Stimulated activated CD8-positive, alpha-beta memory T cell treated with anti-CD3 and anti-CD28 coated beads, Interleukin-12 subunit alpha, Interleukin-12 subunit beta, amount 100 ng/mL, for 24 hours (primary cell): ENCODE results near the gene GRPEL2.

Source experiments
- DNase-seq: peaks from one replicate; pipeline ENCODE4 v3.0.0-alpha.2; 2020; ENCODE audit errors: extremely low read depth

The GRPEL2 gene

DNA sequence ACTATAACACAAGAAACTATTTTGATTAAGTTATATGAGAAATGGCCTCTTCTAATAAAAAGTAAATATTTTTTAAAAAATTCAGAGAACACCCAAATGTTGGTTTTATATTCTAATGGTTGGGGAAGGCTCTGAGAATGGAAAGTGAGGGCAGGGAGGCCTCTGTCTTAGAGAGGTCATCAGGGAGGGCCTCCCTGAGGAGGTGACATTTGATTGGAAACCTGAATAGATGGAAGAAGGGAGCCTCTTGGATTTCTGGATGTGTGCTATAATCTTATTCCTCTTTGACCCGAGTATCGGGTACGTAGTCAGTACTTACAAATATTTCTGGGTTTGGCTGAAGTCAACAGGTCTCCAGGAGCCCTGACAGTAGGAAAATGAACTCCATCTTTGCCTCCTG, 26.1 kb upstream of the GRPEL2 start:
- DNase-seq: no peak

DNA sequence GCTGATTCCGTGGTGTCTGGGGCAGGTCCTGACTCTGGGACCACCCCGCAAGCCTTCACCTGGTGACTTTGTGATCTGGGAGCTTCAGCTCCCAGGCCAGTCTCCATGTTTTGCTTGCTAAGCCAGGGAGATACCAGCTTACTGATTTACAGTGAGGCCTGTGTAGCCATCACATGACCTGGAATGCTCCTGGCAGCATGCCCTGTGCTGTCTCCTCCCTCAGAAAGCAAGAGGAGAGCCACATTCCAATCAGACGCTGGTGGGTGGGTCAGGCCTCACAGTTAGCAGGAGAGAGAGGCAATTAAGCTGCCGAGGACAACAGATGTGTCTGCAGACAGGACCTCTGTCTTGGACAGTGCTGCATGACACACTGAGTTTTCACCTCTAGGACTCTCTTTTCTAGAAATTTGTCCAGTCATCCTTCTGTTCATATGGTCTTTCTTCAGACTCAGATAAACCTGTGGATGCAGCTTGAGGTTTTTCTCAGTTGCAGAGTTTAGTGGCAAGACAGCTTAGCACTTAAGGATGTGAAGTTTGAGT, 24.4 kb upstream of the GRPEL2 start:
- no peak for DNase-seq

DNA sequence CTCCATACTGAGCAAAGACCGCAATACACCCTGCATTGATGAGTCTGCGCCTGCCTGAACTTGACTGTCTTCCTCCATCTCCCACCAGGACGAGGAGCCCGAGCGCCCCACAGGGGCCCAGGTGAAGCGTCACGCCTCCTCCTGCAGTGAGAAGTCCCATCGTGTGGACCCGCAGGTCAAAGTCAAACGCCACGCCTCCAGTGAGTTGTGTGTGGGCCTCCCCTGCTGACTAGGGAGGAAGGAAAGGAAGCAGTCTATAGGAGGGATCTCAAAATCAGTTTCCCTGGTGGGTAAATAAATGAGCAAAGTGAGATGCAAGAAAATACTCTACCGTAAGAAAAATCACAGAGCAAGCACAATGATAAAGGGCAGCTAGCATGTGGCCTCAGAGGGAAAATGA, 22.8 kb upstream of the GRPEL2 start:
- no peak for DNase-seq

DNA sequence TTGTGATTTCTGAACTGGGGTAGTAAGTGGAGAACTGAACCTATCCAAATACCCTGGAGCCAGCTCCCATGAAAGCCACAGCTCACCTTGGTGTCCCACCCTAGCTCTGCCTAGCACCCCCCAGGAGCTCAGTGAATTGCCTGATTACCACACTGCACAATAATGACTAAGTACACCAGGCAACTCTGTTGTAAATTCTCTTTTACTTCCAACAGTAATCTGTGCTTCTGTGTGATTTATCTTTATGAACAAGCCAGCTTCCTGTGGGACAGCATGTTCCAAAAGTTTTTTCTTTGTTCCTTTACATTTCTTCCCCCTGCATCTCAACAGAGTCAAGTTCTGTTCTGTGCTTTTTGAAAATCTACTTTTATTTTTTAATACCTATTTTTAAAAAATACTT, 22.1 kb upstream of the GRPEL2 start:
- no peak for DNase-seq

DNA sequence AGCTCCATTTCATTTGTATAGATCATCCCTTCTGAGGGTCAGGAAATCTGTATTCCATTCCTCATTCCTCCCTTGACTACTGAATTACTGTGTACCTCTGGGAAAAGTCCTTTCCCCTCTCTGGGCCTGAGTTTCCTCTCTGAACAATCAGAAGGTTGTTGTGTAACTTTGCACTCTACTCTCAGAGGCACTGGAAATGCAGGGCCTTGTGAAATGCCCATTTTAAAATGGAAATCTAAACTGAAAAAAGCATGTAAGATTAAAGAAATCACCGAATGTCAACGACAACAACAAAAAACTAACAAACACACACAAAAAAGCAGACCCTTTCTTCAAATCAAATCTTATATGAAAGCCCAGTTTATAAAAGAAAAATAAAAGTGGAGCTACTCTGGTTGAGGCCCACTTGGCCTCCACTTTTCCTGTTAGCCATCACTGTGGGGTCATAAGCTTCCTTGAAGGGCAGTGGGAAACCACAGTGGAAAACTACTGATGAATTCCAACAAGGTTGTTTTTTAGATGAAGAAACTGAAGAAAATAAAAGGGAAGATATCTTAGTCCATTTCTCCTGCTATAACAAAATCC, 21.6 kb upstream of the GRPEL2 start:
- DNase-seq: no peak

DNA sequence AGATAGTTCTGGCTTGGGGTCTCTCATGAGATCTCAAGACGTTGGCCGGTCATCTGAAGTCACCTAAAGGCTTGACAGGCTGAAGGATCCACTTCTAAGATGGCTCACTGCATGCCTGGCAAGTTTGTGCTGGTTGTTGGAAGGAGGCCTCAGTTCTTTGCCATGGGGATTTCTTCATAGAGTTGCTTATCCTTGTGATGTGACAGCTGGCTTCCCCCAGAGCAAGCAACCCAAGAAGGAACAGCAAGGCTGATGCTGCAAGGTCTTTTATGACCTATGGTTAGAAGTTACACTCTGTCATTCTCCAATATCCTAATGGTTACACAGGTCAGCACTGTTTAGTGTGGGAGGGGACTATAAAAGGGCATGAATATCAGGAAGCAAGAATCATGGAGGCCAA, 20.7 kb upstream of the GRPEL2 start:
- no peak for DNase-seq

DNA sequence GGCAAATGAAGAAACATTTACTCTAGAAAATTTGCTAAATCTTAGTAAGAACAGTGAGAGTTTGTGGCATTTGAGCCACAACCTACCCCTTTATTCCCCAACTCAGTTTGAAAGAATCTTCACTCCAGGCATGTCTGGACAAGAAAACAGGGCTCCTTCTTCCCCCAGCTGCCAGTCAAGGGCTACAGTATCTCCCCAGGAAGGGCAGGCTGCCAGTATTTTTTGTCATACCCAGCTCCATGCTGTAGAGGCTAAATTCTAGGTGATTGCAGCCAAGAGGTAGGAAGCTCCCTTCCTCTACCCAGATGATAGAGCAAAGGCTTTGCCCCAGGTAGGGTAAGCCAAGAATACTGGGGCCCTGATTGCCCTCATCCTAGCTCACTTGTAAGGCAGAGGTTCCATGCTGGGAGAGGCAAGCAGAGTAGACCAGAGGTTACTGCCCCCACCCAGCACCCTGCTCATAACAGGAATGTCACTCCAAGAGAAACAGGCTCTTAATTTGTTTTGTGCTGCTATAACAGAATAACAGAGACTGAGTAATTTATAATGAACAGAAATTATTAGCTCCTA, 20.0 kb upstream of the GRPEL2 start:
- no peak for DNase-seq

DNA sequence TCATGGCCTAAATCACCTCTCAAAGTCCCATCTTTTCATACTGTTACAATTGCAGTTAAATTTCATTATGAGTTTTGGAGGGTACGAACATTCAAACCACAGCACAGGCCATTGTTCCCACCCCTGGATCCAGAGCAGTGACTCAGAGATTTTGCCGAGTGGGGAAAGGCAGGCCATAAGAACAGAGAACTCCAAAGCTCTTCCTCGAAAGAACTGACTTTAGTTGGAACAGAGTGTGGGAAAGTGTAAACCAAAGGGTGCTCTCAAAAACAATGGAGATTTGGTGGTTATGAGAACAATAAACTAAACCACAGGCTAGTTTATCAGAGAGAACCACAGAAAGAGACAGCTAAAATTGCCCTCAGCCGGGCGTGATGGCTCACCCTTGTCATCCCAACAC, 19.4 kb upstream of the GRPEL2 start:
- DNase-seq: no peak

DNA sequence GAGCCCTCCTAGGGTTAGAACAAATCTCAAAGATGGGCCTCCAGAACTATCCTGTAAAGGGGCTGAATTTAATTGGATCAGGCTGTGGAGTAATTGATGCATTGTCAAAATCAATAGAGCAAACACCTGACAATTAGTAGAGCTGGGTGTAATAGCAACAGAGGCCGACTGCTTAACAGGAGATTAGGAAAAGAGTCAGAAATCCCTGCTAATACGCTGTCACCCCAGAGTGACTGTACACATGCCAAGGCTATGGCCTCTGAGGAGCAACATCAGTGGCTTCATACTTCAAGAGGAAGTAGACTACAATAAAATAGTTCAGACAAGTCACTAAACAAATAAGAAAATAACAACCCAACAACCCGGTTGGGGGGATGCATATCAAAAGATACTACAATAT, 18.7 kb upstream of the GRPEL2 start:
- DNase-seq: no peak

DNA sequence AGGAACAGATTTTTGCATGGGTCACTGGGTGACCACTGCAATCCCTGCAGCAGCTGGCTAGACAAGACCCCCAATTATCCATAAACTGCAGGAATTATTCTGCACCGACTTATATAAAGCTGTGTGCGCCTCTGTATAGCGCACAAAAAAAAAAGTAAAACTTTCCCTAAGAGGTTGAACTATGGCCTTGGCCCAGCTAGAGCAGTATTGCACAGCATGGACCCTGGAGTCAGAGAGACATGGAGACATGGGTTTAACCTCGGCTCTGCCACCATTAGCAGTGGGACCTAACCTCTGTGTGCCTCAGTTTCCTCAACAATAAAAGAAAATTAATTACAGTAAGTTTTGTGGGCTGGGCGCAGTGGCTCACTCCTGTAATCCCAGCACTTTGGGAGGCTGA, 17.1 kb upstream of the GRPEL2 start:
- no peak for DNase-seq

DNA sequence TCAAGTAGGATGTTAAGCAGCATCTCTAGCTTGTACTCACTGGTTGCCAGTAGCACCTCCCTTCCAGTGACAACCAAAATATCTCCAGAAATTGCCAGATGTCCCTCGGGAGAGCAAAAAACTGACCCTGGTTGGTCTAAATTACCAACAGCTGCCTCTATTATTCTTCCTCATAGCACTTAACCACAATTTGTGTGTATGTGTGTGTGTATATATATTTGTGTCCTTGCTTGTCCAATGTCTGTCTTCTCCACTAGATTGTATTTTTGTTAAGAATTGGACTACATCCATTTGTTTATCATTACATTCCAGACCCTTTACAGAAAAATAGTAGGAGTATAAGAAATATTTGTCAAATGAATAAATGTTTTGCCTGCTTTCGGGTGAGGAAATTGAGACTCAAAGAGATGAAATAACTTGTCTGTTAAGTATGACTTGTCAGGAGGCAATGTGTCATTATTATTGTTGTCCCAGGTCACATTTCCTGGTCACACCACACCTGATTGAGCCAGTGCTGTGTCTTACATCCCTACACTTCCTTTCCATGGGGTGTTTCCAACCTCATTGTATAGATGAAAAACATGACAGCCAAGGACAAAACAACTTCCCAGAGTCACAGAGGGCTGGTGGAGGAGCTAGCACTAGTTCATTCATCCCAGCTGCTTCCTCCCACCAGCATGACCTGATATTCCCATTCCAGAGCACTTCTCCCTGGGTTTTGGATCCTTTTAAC, 11.4 kb upstream of the GRPEL2 start:
- DNase-seq: no peak

DNA sequence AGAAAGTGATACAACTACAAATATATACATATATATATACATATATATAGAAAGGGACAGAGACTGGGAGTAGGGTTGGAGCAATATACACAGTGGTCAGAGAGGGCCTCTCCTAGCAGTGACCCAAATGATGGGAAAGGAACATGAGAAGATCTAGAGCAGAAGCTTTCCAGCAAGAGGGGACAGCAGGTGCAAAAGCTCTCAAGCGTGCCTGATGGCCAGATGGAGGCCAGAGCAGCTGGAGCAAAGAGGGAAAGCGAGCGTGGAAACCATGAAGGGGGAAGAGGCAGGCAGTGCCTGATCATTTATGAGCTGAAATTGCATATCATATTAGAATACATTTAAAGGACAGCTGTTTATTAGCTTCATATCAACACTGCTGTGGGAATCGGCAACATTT, 7.6 kb upstream of the GRPEL2 start:
- DNase-seq: no peak

DNA sequence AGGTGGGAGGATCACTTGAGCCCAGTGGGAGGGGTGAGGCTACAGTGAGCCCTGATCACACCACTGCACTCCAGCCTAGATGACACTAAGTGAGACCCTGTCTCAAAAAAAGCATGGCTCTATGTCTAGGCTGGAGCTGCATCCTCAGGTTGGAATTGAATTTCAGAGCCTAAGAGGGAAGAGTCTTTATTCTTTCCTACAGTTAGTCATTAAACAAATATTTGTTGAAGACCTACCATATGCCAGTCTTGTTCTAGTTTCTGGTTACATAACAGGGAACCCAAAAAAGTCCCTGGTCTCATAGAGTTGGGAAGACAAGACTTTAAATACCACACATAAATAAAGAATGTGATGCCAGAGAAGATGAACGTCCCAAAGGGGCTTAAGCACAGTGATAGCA, 6.9 kb upstream of the GRPEL2 start:
- no peak for DNase-seq

DNA sequence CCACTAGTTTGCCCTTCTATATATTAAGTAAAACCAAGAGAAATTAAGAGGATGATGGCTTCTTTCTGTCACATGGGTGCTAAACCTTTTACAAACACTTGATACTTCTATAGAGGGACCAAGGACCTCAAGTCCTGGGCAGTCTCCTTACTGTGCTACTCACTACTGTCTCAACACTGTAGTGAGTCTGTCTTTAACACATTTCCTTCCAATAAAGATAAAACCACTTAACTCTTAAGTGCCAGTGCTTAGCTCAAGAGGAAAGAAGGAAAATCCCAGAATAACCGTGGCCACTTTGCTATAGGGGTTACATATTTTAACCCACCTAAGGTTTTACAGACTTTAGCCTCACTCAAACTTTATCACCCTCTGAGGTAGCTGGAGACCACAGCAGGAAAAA, 4.4 kb upstream of the GRPEL2 start:
- DNase-seq: no peak

DNA sequence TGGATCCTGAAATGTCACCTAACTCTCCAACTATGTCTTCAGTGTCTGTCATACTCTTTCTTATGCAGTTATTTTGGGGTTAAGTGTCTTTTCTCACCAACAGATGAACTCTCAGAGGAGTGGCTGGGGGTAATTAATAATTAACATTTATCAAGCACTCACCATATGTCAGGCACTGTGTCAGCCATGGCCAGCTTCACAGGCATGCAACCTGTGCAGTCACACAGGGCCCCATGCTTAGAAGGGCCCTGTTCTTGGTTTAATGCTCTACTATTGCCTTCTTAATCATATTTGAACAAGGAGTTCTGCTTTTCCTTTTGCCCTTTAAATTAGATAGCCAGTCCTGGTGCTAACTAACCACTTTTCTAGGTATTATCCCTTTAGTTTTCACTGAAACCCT, 3.4 kb upstream of the GRPEL2 start:
- DNase-seq: no peak

DNA sequence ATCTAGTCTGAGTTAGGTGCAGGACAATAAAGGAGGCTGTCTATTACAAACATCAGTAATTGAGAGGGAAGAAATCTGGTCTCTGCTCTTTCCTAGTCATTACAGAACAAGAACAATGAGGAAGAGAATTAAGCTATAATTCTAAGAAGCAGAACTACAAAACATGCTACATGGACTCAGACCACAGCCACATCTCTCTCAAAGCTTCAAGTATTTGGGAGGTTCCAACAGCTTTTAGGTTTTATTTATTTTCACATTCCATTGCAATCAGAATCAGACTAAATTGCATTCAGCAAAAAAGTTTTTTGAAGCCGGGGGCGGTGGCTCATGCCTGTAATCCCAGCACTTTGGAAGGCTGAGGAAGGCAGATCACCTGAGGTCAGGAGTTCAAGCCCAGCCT, 1.1 kb upstream of the GRPEL2 start:
- DNase-seq: no peak

DNA sequence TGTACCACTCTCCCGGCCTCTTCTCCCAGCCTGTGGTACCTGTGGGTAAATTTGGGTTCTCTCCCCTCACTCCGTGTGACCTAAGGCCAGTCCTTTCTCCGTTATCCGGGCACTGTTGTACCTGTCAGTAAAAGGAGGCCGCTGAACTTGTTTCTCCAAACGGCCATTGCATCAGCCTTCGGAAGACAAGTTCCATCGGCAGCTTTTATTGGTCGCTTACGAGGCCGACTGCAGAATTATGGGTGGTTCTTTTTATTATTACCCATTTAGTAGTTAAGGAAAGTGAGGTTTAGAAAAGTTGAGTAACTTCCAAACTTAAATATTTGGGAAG, 558 bp downstream of the GRPEL2 start:
- no peak for DNase-seq

DNA sequence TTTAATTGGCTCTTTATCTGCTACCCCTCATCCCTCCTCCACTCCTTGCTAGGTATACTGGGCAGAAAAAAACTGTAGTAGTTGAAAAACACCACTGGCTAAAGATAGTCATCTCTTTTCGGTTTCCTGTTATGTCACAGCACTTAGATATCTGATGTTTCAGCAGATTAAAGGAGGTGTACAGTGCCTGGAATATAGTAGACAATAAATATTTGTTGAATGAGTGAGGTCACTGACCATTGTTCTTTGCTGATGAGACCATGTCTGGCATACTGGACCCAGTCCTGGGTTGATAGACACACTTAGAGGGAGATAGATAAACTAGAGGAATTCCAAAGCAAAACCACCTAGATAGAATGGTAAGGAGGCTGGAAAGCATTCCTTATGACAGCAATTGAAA, 3.2 kb downstream of the GRPEL2 start:
- DNase-seq: no peak

DNA sequence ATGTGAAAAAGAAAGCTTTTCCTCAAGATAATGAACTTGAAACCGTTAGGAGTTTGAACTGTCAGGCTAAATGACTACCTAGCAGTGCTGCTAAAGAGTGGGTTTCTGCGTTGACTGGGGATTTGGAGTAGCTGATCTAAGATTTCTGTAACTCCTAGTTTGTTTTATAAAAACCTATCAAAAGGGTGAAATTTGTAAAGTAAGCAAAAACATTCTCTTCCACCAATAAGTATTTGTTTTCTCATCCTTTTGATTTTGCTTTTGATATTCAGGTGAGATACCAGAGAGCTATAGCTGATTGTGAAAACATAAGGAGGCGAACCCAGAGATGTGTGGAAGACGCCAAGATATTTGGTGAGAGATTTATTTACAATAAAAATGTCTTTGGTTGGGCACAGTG, 4.1 kb downstream of the GRPEL2 start:
- no peak for DNase-seq

DNA sequence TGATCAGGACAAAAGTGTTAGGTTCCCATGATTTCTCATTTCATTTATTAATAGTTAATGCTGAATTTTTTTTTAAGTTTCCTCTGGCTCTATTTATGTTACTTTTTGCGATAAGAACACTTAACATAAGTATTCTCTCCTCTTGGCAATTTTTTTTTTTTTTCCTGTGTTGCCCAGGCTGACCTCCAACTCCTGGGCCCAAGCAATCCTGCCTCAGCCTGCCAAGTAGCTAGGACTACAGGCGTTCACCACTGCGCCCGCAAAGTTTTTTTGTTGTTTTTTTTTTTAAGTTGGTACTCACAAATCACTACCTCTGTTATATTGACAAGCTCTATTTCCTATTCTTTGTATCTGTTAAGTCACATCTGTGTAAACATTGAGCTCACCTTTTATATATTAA, 6.9 kb downstream of the GRPEL2 start:
- no peak for DNase-seq

DNA sequence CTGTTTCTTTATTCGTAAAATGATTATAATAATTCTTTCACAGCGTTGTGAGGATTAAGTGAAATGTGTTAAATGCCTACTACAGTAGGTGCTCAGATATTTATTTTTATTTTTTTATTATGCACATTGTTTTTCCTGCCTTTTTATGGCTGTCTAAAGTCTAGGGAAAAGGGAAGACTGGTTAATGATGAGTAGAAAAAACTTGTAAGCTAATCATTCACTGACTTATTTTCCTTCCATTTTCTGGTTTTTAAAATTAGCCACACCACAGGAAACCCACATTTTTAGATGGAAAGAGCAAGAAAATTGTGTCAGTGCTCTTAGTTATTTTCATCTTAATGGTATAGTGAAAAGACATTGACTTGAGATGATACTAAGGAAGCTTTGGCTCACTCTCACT, 8.6 kb downstream of the GRPEL2 start:
- no peak for DNase-seq

DNA sequence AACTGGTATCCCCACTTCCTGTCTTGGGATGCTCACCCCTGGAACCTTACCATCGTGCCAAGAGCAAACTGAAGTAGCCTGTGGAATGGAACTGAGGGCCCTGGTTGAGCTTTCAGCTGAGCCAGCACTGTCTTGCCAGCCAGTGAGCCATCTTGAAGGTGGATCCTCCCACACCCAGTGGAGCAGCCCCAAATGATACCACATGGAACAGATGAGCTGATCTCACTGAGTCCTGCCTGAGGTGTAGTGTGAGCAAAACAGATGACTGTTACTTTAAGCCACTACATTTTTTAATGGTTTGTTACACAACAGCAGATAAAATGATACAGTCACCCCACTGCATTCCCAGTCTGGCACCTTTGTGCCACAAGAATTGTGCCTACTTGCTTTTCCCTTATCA, 10.4 kb downstream of the GRPEL2 start:
- no peak for DNase-seq

DNA sequence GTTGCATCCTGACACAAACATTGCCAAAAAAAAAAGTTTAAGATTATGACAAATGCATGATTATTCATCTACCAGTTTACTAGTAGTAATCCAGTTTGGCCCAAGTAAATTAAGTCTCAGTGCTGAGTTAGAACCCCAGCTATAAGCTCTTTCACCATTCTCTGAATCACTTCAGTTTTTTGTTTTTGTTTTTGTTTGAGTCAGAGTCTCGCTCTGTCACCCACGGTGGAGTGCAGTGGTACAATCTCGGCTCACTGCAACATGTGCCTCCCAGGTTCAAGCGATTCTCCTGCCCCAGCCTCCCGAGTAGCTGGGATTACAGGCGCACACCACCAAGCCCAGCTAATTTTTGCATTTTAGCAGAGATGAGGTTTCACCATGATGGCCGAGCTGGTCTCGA, 11.1 kb downstream of the GRPEL2 start:
- DNase-seq: no peak
